HG02588 (cell line): ENCODE data around the gene PREX1.

Experiments
- ATAC-seq: cut with Tn5 transposase; IDR thresholded peaks from one replicate; pipeline ENCODE4 v1.9.1; 2021; ENCODE audit warnings: mild to moderate bottlenecking, moderate library complexity; ENCODE audit not compliant: unreplicated experiment

PREX1 gene

GRCh38 chr20:48667889-48668413 lies 159.8 kb downstream of the PREX1 start:
- ATAC-seq = no peak

DNA sequence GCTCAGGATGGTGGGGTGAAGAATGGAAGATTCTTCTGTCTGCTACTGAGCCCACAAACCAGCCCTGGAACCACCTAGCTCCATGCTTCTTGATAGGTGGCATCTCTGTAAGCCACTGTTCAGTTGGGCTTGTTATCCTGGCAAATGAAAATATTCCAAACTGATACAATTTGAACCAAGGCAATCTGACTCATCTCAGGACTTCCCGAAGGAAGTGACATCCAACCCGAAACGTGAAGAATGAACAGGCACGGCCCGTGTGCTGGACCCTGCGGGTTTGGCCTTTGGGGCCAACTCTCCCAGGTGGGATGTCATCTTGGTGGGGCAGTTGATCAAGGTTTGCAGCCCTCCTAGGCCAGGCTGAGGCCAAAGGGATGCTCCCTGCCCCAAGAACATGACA lies 160.3 kb downstream of the PREX1 start:
- ATAC-seq = no peak

DNA sequence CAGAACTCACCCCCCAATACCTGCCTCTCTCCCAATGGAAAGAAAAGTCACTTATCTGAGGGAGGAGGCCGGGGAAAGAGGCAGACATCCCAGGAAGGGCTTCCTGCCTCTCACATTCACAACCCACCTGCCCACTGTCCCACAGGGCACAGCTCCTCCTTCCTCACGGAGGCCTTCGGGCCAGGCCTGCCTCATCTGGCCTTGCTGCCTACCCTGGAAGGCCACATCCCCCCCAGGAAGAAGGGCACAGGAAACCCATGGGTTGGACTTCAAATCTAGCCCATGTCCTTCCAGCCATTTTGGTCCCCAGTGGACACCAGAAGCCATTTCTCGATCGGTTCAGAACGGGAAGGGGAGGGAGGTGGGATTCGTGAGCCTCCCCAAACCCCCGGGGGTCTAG lies 162.0 kb downstream of the PREX1 start:
- no peak for ATAC-seq

GRCh38 chr20:48662711-48663110 lies 165.1 kb downstream of the PREX1 start:
- no peak for ATAC-seq

- ATAC-seq = no peak
Observed at GRCh38 chr20:48661575-48662455, 166.0 kb downstream of the PREX1 start.

DNA sequence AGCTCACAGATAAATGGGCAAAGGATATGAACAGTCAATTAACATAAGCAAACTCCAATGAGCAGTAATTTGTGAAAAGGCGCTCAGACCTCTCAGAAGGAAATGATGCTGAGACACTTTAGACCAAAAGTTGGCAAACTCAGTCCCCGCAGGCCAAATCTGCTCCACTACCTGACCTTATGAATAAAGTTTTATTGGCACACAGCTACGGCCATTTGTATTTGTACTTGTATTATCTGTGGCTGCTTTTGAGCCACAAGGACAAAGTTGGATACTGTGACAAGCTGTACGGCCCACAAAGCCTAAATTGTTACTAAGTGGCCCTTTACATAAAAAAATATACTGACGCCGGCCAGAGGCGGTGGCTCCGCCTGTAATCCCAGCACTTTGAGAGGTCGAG lies 167.0 kb downstream of the PREX1 start:
- no peak for ATAC-seq

GRCh38 chr20:48659858-48660257 lies 167.9 kb downstream of the PREX1 start:
- ATAC-seq = no peak

GRCh38 chr20:48658505-48658904 lies 169.3 kb downstream of the PREX1 start:
- ATAC-seq = no peak

- ATAC-seq = no peak
Observed at GRCh38 chr20:48658198-48658476, 169.7 kb downstream of the PREX1 start.

DNA sequence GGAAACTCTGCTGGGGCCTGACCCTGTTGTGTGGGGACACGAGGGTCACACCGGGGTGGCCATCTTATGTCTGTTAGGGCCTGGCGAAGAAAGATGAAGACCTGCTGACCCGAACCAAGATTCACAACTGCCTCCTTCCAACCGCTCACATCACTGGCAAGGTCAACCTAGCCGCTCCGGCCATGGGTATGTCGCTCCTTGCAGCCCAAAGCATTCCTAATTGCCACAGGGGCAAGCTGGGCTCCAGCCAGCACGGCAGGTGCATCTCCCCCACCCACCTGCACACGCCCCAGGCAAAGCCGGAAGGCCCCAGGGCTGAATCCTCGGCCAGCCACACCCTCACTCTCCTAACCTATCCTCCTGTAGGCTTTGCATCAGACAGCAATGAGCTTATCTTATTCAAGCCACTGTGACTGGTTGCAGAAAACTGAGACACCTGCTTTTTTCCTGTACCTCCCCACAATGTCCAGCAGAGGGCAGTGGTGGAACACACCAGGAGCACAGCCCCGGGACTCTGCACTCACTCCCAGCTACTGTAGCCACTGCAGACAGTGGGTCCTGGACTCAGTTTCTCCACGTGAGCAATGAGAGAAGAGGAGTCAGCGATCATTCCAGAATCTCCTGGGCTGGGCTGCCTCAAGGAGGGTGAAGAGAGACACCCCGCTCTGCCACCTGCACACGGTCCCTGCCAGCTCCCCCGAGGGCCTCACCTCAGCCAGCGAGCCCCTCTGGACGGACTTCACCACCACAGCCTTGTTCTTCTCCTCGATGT lies 170.2 kb downstream of the PREX1 start:
- ATAC-seq = no peak

- no peak for ATAC-seq
Observed at GRCh38 chr20:48656661-48657211, 171.1 kb downstream of the PREX1 start.

DNA sequence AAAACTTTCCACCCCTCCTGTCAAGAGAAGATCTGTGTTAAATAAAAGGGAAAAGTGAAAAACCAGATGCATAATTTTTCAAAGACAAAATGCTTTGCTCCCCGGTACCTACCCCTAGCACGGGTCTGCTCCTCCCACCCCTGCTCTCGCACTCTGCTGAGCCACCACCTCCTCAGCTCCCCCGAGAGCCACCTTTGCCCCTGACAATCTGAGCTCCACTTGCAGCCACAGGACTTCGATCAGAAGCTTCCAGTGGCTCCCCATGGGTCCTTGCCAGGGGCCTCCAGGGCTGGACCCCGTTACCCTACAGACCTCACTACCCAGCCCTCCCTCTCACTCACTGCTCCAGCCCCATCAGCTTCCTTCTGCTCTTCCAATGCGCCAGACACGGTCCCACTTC lies 171.7 kb downstream of the PREX1 start:
- no peak for ATAC-seq

DNA sequence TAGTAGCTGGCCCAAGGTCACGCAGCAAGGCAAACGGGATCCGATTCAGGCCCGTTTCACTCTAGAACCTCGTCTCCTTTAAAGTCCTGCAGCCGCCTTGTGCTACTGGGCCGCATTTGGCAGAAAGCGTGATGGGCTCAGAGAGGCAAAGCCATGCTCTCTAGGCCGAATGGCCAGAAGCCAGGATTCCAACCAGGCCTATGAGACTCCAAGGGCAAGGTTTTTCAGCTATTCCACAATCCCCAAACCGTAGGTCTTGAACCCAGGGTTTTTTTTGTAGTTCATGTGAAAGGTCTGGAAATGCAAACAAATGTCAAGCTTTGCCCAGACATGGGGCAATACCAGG lies 174.1 kb downstream of the PREX1 start:
- ATAC-seq = no peak

GRCh38 chr20:48652961-48653705 lies 174.7 kb downstream of the PREX1 start:
- ATAC-seq = no peak

DNA sequence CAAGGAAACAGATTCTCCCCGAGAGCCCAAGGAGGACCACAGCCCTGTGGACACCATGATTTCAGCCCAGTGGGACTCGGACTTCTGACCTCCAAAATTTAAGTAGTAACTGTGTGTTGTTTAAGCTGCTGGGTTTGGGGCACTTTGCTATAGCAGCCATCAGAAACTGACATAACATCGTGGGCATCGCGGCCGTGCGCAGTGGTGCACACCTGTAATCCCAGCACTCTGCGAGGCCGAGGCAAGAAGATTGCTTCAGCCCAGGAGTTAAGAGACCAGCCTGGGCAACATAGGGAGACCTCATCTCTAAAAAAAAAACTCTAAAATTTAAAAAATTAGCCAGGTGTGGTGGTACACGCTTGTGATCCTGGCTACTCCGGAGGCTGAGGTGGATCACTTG lies 175.8 kb downstream of the PREX1 start:
- ATAC-seq = no peak

GRCh38 chr20:48651271-48651670 lies 176.5 kb downstream of the PREX1 start:
- no peak for ATAC-seq

- no peak for ATAC-seq
Observed at GRCh38 chr20:48649868-48650267, 177.9 kb downstream of the PREX1 start.

GRCh38 chr20:48649104-48649626 lies 178.6 kb downstream of the PREX1 start:
- ATAC-seq = no peak

DNA sequence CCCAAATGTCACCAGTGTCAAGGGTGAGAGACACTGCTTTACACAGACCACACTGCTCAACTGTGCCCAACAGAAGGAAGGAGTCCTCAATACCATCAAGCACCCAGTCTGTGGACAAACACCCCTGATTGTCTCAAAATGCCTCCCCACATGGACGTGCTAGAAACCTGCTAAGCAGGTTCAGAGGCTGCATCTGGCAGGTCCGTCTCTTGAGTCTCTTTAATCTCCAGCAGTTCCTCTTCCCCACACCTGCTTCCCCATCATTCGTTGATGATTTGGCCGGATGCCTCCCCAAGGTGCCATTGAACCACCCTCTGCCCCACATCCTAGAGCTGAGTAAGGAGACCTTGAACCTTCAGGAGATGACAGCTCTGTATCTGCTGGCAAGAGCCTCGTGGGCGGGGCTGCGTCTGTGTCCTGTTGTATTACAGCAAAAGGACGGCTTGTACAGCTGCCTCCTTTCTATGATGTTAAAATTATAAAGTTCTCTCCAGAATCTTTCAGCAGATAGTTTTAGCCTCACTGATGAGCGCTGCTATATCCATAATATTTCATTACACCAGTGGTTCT lies 179.2 kb downstream of the PREX1 start:
- no peak for ATAC-seq

DNA sequence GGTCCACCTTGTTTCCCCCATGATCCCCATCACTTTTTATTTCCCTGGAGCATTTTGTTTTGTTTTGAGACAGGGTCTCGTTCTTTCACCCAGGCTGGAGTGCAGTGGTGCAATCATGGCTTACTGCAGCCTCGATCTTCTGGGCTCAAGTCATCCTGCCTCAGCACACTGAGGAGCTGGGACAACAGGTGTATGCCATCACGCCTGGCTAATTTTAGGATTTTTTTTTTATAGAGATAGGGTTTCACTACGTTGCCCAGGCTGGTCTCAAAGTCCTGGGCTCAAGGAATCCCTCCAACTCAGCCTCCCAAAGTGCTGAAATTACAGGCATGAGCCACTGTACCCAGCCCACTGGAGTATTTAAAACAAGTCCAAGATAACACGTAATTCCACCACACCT lies 179.9 kb downstream of the PREX1 start:
- ATAC-seq = no peak

DNA sequence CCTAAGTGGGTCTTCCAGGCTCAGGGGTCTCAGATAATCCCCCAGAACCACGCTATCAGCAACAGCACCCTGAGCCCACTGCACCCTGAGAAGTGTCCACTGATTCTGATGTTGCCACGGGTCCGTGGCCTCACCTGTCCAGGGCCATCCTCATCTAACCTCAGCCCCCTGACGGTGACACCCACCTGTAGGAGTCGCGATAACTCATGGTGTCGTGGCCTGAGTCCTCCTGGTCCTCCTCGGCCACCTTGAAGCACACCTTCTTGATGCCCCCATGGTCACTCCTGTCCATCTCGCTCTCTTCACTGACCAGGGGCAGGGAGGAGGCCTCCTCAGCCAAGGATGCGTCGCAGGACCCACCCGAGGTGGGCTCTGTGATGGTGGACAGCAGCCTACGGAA lies 182.1 kb downstream of the PREX1 start:
- no peak for ATAC-seq
